OCI-LY7 (cell line): ENCODE data around the gene DAGLA. TPM values are rescaled to one million over a fixed set of nuclear protein-coding genes. Genes with fewer than 3 reads are reported as not detected.

Experiments used
- BruUV-seq: library from RNA; stranded (reverse); fragments of 400-500 nt; replicated peaks from 2 replicates; lab custom pipeline; 2021; lab: Mats Ljungman, UMichigan
- CTCF ChIA-PET: fragments of 300-600 bp; sonication (Branson Sonifier 250); formaldehyde crosslinking; loops from one replicate; lab custom pipeline; 2022; ENCODE audit warnings: antibody characterized with exemption; ENCODE audit not compliant: unreplicated experiment; lab: Charles Lee
- POLR2A ChIA-PET: fragments of 300-600 bp; sonication (Branson Sonifier 250); formaldehyde crosslinking; loops from one replicate; lab custom pipeline; 2022; ENCODE audit warnings: antibody characterized with exemption; lab: Charles Lee
- DNase-seq: peaks from one replicate; pipeline ENCODE4 v3.0.0-alpha.2; 2015; ENCODE audit warnings: low spot score
- H2AFZ ChIP-seq: fragments of 200-600 bp; sonication (generic), shearing (Covaris generic); 2 replicates; pipeline ENCODE4 v1.6.1; 2014; ENCODE audit warnings: mild to moderate bottlenecking, antibody characterized with exemption, low read length, moderate library complexity
- H3K27ac ChIP-seq: fragments of 200-600 bp; sonication (generic); 2 replicates; pipeline ENCODE4 v1.5.1; 2014; ENCODE audit warnings: mixed run types, low read depth, mild to moderate bottlenecking, moderate library complexity, low read length, inconsistent platforms; ENCODE audit not compliant: poor library complexity, severe bottlenecking
- H3K36me3 ChIP-seq: fragments of 200-600 bp; sonication (generic); 2 replicates; pipeline ENCODE4 v1.6.1; 2014; ENCODE audit warnings: mild to moderate bottlenecking, antibody characterized with exemption, low read length, moderate library complexity, mixed read lengths; ENCODE audit not compliant: insufficient read depth
- H3K4me1 ChIP-seq: fragments of 200-600 bp; sonication (generic); 2 replicates; pipeline ENCODE4 v1.5.1; 2014; ENCODE audit warnings: mild to moderate bottlenecking, low read length; ENCODE audit not compliant: insufficient read depth, poor library complexity, severe bottlenecking
- H3K4me2 ChIP-seq: fragments of 200-600 bp; sonication (generic); 2 replicates; pipeline ENCODE4 v1.6.1; 2014; ENCODE audit warnings: mild to moderate bottlenecking, low read length
- H3K4me3 ChIP-seq: fragments of 200-600 bp; sonication (generic); 2 replicates; pipeline ENCODE4 v1.5.1; 2014; ENCODE audit warnings: mild to moderate bottlenecking, low read depth, low read length; ENCODE audit not compliant: poor library complexity, severe bottlenecking
- H3K79me2 ChIP-seq: fragments of 200-600 bp; sonication (generic); 2 replicates; pipeline ENCODE4 v1.6.1; 2016; ENCODE audit warnings: low read depth, mild to moderate bottlenecking, low read length, moderate library complexity, mixed read lengths; ENCODE audit not compliant: insufficient read depth
- H3K9me2 ChIP-seq: fragments of 200-600 bp; sonication (generic); 2 replicates; pipeline ENCODE4 v1.6.1; 2016; ENCODE audit warnings: mild to moderate bottlenecking, low read length, mixed read lengths; ENCODE audit not compliant: insufficient read depth
- H3K9me3 ChIP-seq: fragments of 200-600 bp; sonication (generic); 2 replicates; pipeline ENCODE4 v1.6.1; 2014; ENCODE audit warnings: mild to moderate bottlenecking, mixed run types, low read length, mixed read lengths
- H4K20me1 ChIP-seq: fragments of 200-600 bp; sonication (generic); 2 replicates; pipeline ENCODE4 v1.6.1; 2014; ENCODE audit warnings: mild to moderate bottlenecking, antibody characterized with exemption, low read length, moderate library complexity, mixed read lengths; ENCODE audit not compliant: insufficient read depth
- CTCF ChIP-seq: fragments of 200-600 bp; sonication (generic); conservative IDR thresholded peaks from 2 replicates; pipeline ENCODE4 v1.5.1; 2014; ENCODE audit warnings: mild to moderate bottlenecking, antibody characterized with exemption, low read length, moderate library complexity, mixed read lengths
- EZH2phosphoT487 ChIP-seq: fragments of 200-600 bp; sonication (generic); IDR thresholded peaks from 2 replicates; pipeline ENCODE4 v1.6.1; 2018; ENCODE audit warnings: low read depth, borderline replicate concordance, mild to moderate bottlenecking, mixed run types, antibody characterized with exemption, low read length, moderate library complexity, mixed read lengths
- intact Hi-C: fragments of 100-400 bp; cut with micrococcal nuclease; formaldehyde crosslinking; loops from one replicate; pipeline ENCODE4 v1.10.0; 2022; ENCODE audit not compliant: unreplicated experiment
- total RNA-seq, 2 experiments: library from RNA; depleted of rRNA in 1 of 2; stranded (reverse); fragments of >200 nt in 1 of 2; shearing (Covaris generic) in 1 of 2; gene quantifications; 2 replicates each; pipeline ENCODE4 v1.2.3, GENCODE V29; 2014 to 2022

The DAGLA gene
- total RNA-seq, 2 experiments from 2014 or later, result not detected

GRCh38 chr11:61645179-61645868 is 34.9 kb upstream of the DAGLA start:
- DNase-seq, result no peak
- CTCF ChIA-PET, result no interaction called here

GRCh38 chr11:61647529-61647928 is 32.7 kb upstream of the DAGLA start:
- no peaks in the 10 kb centered on the region for H3K9me3 ChIP-seq
- ChIA-PET CTCF (no interaction called here), POLR2A (no interaction called here)
- no peaks in the 10 kb centered on the region for H3K9me2 ChIP-seq
- H3K4me1 ChIP-seq, result no peaks in the 10 kb centered on the region
- TF ChIP-seq EZH2phosphoT487 (no peak), CTCF (no peak)
- H3K4me3 ChIP-seq, result no peak overlapping the region
- intact Hi-C loops, result no loop called here
- H3K4me2 ChIP-seq, result no peak overlapping the region
- H4K20me1 ChIP-seq, result no peaks in the 10 kb centered on the region
- no peak overlapping the region for H3K27ac ChIP-seq
- H3K79me2 ChIP-seq, result no peaks in the 10 kb centered on the region
- no peak overlapping the region for H2AFZ ChIP-seq
- DNase-seq, result no peak
- BruUV-seq, result no TSS peak
- H3K36me3 ChIP-seq, result no peaks in the 10 kb centered on the region

More at GRCh38 chr11:61645179-61645868, 34.9 kb upstream of the DAGLA start:
- H3K4me2 ChIP-seq, result no peak overlapping the region
- no peak overlapping the region for H3K27ac ChIP-seq
- H3K4me3 ChIP-seq, result no peak overlapping the region
- no peak for TF ChIP-seq CTCF
- TF ChIP-seq EZH2phosphoT487, result no peak
- intact Hi-C loops, result no loop called here
- no TSS peak for BruUV-seq
- POLR2A ChIA-PET, result no interaction called here
- H3K9me3 ChIP-seq, result no peaks in the 10 kb centered on the region
- no peaks in the 10 kb centered on the region for H4K20me1 ChIP-seq
- no peaks in the 10 kb centered on the region for H3K79me2 ChIP-seq
- no peaks in the 10 kb centered on the region for H3K4me1 ChIP-seq
- no peaks in the 10 kb centered on the region for H3K36me3 ChIP-seq
- H3K9me2 ChIP-seq, result no peaks in the 10 kb centered on the region
- H2AFZ ChIP-seq, result no peak overlapping the region

DNA sequence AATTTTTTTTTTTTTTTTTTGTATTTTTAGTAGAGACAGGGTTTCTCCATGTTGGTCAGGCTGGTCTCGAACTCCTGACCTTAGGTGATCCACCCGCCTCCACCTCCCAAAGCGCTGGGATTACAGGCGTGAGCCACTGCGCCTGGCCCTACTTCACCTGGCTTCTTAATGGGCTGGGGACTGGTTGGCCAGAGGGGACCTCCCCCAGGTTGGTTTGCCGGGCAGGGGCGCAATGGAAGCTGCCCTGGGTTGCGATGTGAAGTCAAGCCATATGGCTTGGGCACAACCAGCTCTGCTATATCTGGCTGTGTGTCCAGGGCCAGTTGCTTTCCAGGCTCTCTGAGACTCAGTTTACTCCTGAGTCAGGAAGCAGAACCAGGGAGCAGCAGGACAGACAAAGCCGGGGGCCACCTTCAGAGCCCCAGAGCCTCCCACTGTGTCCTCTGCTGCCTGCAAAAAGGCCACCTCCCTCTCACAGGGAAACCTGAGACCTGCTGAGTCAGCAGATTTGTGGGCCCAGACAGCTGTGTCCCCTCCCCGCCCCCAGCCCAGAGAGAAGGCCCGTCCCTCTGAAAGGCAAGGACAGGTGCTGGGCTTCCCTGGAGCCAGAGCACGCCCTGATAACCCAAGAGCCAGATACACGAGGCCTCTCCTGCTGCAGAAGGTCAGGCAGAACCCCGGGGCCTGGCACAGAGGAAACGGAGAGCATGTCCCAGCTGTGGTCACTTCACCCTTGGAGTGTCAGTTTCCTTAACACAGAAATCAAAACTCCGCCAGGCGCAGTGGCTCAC is 29.2 kb upstream of the DAGLA start:
- Histone ChIP-seq H3K4me2 (no peak overlapping the region), H3K4me3 (no peak overlapping the region), H3K79me2 (no peaks in the 10 kb centered on the region), H4K20me1 (no peaks in the 10 kb centered on the region), H2AFZ (no peak overlapping the region), H3K4me1 (no peaks in the 10 kb centered on the region), H3K9me3 (no peaks in the 10 kb centered on the region), H3K36me3 (no peaks in the 10 kb centered on the region), H3K9me2 (no peaks in the 10 kb centered on the region), H3K27ac (no peak overlapping the region)
- no TSS peak for BruUV-seq
- ChIA-PET CTCF (no interaction called here), POLR2A (no interaction called here)
- no peak for DNase-seq
- TF ChIP-seq EZH2phosphoT487 (no peak), CTCF (no peak)
- intact Hi-C loops, result no loop called here
